Prostate gland (tissue), 1 donor: ENCODE measurements around the gene DACT3.

Source experiments
- POLR2A ChIP-seq: fragments of 450-650 bp; IDR thresholded peaks from one replicate; pipeline ENCODE4 v1.6.1; 2016; ENCODE audit warnings: antibody characterized with exemption, mild to moderate bottlenecking
- POLR2AphosphoS5 ChIP-seq: sonication (generic); formaldehyde crosslinking; IDR thresholded peaks from one replicate; pipeline ENCODE4 v1.6.1; 2017; ENCODE audit warnings: antibody characterized with exemption

- no peak for TF ChIP-seq POLR2AphosphoS5
- no peak for TF ChIP-seq POLR2A
Measured at GRCh38 chr19:46660551-46661019, 397 bp downstream of the DACT3 start.
